WTC11 (cell line): ENCODE measurements around the gene SUPT7L. TPM values are rescaled to one million over a fixed set of nuclear protein-coding genes. Genes with fewer than 3 reads are reported as not detected.

ENCODE experiments used
- ATAC-seq: fragments of 200-7000 bp; cut with Tn5 transposase; 2 replicates; pipeline ENCODE4 v1.10.0; 2021; ENCODE audit warnings: mild to moderate bottlenecking, moderate library complexity
- CTCF ChIA-PET: fragments of 300-600 bp; sonication (Branson Sonifier 250); formaldehyde crosslinking; loops from one replicate; lab custom pipeline; 2021; ENCODE audit warnings: antibody characterized with exemption; lab: Charles Lee
- POLR2A ChIA-PET: fragments of 350-600 bp; sonication (Branson Sonifier 250); formaldehyde crosslinking; loops from one replicate; lab custom pipeline; 2021; ENCODE audit warnings: antibody characterized with exemption; lab: Charles Lee
- DNase-seq: peaks from one replicate; pipeline ENCODE4 v3.0.0; 2021; ENCODE audit warnings: low spot score
- H3K27ac Mint-ChIP-seq: 2 replicates; pipeline ENCODE4 v1.8.0; 2021; ENCODE audit warnings: mixed read lengths
- H3K27me3 Mint-ChIP-seq: 2 replicates; pipeline ENCODE4 v1.8.0; 2021; ENCODE audit warnings: low read depth, mild to moderate bottlenecking, moderate library complexity, mixed read lengths
- H3K36me3 Mint-ChIP-seq: 2 replicates; pipeline ENCODE4 v1.8.0; 2021; ENCODE audit warnings: mixed read lengths
- H3K4me1 Mint-ChIP-seq: 2 replicates; pipeline ENCODE4 v1.8.0; 2022; ENCODE audit warnings: mixed read lengths
- H3K4me3 Mint-ChIP-seq: 2 replicates; pipeline ENCODE4 v1.8.0; 2021; ENCODE audit warnings: mild to moderate bottlenecking, moderate library complexity, mixed read lengths
- H3K9me3 Mint-ChIP-seq: 2 replicates; pipeline ENCODE4 v1.8.0; 2021; ENCODE audit warnings: mixed read lengths
- ATF1 ChIP-seq: sonication (generic); formaldehyde crosslinking; IDR thresholded peaks from 2 replicates; pipeline ENCODE4 v1.8.1; 2023; ENCODE audit warnings: mild to moderate bottlenecking, moderate library complexity, missing genetic modification reagents
- CREB1 ChIP-seq: sonication (generic); formaldehyde crosslinking; IDR thresholded peaks from 2 replicates; pipeline ENCODE4 v1.8.0; 2023; ENCODE audit warnings: mild to moderate bottlenecking, missing genetic modification reagents
- CREM ChIP-seq: sonication (generic); formaldehyde crosslinking; IDR thresholded peaks from 2 replicates; pipeline ENCODE4 v1.8.1; 2022; ENCODE audit warnings: mild to moderate bottlenecking, missing genetic modification reagents, moderate library complexity
- FOXK1 ChIP-seq: sonication (generic); formaldehyde crosslinking; IDR thresholded peaks from 2 replicates; pipeline ENCODE4 v1.8.0; 2022; ENCODE audit warnings: mild to moderate bottlenecking, moderate library complexity, missing genetic modification reagents
- NR1H2 ChIP-seq: sonication (generic); formaldehyde crosslinking; IDR thresholded peaks from 2 replicates; pipeline ENCODE4 v1.9.0; 2021; ENCODE audit warnings: mild to moderate bottlenecking, moderate library complexity, missing genetic modification reagents
- SMAD3 ChIP-seq: sonication (generic); formaldehyde crosslinking; IDR thresholded peaks from 2 replicates; pipeline ENCODE4 v1.8.0; 2022; ENCODE audit warnings: missing genetic modification reagents, mild to moderate bottlenecking, borderline replicate concordance
- TP53 ChIP-seq: sonication (generic); formaldehyde crosslinking; IDR thresholded peaks from 2 replicates; pipeline ENCODE4 v1.8.1; 2023; ENCODE audit warnings: mild to moderate bottlenecking, missing genetic modification reagents
- ZNF232 ChIP-seq: sonication (generic); formaldehyde crosslinking; IDR thresholded peaks from 2 replicates; pipeline ENCODE4 v1.8.0; 2022; ENCODE audit warnings: mild to moderate bottlenecking, missing genetic modification reagents
- ZNF396 ChIP-seq: fragments of 250-450 bp; sonication (Bioruptor Pico); IDR thresholded peaks from 2 replicates; pipeline ENCODE4 v1.8.0; 2021; ENCODE audit warnings: mild to moderate bottlenecking, moderate library complexity, borderline replicate concordance
- total RNA-seq: library from RNA; stranded (reverse); gene quantifications from 3 replicates; pipeline ENCODE4 v1.2.3, GENCODE V29; 2021
- TF ChIP-seq, protein P1 (sequence below): sonication (generic); formaldehyde crosslinking; IDR thresholded peaks from 2 replicates; pipeline ENCODE4 v1.8.0; 2022; ENCODE audit warnings: mild to moderate bottlenecking, missing genetic modification reagents
- TF ChIP-seq, protein P2 (sequence below): sonication (generic); formaldehyde crosslinking; IDR thresholded peaks from 2 replicates; pipeline ENCODE4 v1.8.0; 2023; ENCODE audit warnings: mild to moderate bottlenecking, missing genetic modification reagents
- TF ChIP-seq, protein P3 (sequence below): sonication (generic); formaldehyde crosslinking; IDR thresholded peaks from 2 replicates; pipeline ENCODE4 v1.8.1; 2022; ENCODE audit warnings: low read depth, mild to moderate bottlenecking, moderate library complexity, missing genetic modification reagents, borderline replicate concordance
- TF ChIP-seq, protein P4 (sequence below): fragments of 250-450 bp; sonication (Bioruptor Pico); IDR thresholded peaks from 2 replicates; pipeline ENCODE4 v1.9.0; 2021; ENCODE audit warnings: mild to moderate bottlenecking
- TF ChIP-seq, protein P5 (sequence below): sonication (generic); formaldehyde crosslinking; IDR thresholded peaks from 2 replicates; pipeline ENCODE4 v1.8.1; 2023; ENCODE audit warnings: mild to moderate bottlenecking, missing genetic modification reagents
- TF ChIP-seq, protein P6 (sequence below): fragments of 250-450 bp; sonication (Bioruptor Pico); conservative IDR thresholded peaks from 2 replicates; pipeline ENCODE4 v1.9.0; 2021; ENCODE audit warnings: mild to moderate bottlenecking
- TF ChIP-seq, protein P7 (sequence below): sonication (generic); formaldehyde crosslinking; conservative IDR thresholded peaks from 2 replicates; pipeline ENCODE4 v1.8.1; 2023; ENCODE audit warnings: mild to moderate bottlenecking, low read depth, missing genetic modification reagents, moderate library complexity
- TF ChIP-seq, protein P8 (sequence below): fragments of 250-450 bp; sonication (Bioruptor Pico); IDR thresholded peaks from 2 replicates; pipeline ENCODE4 v1.9.0; 2021; ENCODE audit warnings: mild to moderate bottlenecking

The SUPT7L gene
- total RNA-seq, 1 experiment from 2014 or later: 22.6 TPM

DNA sequence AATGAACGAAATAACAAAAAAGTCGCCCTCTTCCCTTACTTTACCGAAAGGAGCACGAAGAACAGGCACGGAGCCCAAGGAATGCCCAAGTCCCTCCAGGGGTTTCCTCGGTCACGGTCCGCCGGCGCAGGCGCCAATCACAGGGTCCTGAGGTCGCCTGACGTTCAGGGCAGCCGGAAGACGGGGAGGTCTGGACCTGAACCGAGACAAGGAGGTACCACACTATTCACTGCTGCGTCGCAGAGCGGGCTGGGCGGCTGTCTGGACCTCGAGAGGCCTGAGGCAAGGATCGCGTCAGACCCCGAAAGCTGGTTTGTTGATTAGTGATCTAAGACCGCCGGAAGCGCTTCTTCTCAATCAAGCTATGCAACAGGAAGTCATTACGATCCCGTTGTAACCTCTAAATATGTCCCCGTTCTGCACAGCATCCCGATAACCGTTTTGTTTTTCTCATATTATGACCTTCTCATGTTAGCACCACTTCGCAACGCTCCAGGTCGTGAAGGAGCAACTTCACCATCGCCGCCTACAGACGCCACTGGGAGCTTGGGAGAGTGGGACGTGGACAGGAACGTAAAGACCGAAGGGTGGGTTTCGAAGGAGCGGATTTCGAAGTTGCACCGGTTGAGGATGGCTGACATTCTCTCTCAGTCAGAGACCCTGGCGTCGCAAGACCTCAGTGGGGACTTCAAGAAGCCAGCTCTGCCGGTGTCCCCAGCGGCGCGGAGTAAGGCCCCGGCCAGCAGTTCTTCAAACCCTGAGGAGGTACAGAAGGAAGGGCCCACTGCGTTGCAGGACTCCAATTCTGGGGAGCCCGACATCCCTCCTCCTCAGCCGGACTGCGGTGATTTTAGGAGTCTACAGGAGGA is at the start of gene SUPT7L, which contains the start of gene SLC4A1AP (continued):
- TF ChIP-seq CREM: peak; percentile 47; the same call in 1 of the 2 replicates
- TF ChIP-seq, protein P1, sequence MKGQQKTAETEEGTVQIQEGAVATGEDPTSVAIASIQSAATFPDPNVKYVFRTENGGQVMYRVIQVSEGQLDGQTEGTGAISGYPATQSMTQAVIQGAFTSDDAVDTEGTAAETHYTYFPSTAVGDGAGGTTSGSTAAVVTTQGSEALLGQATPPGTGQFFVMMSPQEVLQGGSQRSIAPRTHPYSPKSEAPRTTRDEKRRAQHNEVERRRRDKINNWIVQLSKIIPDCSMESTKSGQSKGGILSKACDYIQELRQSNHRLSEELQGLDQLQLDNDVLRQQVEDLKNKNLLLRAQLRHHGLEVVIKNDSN (CRISPR knock-in tag): peak; percentile 35; the same call in 1 of the 2 replicates
- no peak; the same call in none of the 2 replicates for TF ChIP-seq FOXK1 (CRISPR knock-in tag)
- TF ChIP-seq, protein P2, sequence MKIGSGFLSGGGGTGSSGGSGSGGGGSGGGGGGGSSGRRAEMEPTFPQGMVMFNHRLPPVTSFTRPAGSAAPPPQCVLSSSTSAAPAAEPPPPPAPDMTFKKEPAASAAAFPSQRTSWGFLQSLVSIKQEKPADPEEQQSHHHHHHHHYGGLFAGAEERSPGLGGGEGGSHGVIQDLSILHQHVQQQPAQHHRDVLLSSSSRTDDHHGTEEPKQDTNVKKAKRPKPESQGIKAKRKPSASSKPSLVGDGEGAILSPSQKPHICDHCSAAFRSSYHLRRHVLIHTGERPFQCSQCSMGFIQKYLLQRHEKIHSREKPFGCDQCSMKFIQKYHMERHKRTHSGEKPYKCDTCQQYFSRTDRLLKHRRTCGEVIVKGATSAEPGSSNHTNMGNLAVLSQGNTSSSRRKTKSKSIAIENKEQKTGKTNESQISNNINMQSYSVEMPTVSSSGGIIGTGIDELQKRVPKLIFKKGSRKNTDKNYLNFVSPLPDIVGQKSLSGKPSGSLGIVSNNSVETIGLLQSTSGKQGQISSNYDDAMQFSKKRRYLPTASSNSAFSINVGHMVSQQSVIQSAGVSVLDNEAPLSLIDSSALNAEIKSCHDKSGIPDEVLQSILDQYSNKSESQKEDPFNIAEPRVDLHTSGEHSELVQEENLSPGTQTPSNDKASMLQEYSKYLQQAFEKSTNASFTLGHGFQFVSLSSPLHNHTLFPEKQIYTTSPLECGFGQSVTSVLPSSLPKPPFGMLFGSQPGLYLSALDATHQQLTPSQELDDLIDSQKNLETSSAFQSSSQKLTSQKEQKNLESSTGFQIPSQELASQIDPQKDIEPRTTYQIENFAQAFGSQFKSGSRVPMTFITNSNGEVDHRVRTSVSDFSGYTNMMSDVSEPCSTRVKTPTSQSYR (CRISPR knock-in tag): no peak
- TF ChIP-seq, protein P3, sequence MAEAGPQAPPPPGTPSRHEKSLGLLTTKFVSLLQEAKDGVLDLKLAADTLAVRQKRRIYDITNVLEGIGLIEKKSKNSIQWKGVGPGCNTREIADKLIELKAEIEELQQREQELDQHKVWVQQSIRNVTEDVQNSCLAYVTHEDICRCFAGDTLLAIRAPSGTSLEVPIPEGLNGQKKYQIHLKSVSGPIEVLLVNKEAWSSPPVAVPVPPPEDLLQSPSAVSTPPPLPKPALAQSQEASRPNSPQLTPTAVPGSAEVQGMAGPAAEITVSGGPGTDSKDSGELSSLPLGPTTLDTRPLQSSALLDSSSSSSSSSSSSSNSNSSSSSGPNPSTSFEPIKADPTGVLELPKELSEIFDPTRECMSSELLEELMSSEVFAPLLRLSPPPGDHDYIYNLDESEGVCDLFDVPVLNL (CRISPR knock-in tag): peak; percentile 43; the same call in 1 of the 2 replicates
- TF ChIP-seq, protein P4, sequence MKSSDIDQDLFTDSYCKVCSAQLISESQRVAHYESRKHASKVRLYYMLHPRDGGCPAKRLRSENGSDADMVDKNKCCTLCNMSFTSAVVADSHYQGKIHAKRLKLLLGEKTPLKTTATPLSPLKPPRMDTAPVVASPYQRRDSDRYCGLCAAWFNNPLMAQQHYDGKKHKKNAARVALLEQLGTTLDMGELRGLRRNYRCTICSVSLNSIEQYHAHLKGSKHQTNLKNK: no peak

DNA sequence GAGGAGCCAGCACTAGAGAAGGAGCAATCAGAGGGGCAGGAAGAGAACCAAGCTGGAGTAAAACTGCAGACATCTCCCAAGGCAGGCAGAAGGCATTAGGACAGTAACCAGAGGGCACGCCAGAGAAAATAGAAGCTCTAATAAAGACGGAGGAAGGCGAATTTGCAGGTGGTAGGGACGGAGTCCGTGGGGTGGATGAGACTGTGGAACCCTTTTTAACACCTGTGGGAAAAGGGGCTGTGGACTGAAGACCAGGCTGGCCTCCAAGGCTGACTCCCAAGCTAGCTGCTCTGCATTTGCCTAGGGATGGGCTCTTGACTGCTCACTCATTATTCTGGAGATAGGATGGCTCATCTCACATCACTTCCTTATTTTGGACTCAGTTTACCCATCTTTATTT is 49.8 kb upstream of the SUPT7L start:
- TF ChIP-seq, protein P5, sequence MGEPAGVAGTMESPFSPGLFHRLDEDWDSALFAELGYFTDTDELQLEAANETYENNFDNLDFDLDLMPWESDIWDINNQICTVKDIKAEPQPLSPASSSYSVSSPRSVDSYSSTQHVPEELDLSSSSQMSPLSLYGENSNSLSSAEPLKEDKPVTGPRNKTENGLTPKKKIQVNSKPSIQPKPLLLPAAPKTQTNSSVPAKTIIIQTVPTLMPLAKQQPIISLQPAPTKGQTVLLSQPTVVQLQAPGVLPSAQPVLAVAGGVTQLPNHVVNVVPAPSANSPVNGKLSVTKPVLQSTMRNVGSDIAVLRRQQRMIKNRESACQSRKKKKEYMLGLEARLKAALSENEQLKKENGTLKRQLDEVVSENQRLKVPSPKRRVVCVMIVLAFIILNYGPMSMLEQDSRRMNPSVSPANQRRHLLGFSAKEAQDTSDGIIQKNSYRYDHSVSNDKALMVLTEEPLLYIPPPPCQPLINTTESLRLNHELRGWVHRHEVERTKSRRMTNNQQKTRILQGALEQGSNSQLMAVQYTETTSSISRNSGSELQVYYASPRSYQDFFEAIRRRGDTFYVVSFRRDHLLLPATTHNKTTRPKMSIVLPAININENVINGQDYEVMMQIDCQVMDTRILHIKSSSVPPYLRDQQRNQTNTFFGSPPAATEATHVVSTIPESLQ (CRISPR knock-in tag): no peak
- TF ChIP-seq CREB1 (CRISPR knock-in tag): no peak
- TF ChIP-seq SMAD3: no peak
- TF ChIP-seq NR1H2 (CRISPR knock-in tag): no peak
- TF ChIP-seq, protein P6, sequence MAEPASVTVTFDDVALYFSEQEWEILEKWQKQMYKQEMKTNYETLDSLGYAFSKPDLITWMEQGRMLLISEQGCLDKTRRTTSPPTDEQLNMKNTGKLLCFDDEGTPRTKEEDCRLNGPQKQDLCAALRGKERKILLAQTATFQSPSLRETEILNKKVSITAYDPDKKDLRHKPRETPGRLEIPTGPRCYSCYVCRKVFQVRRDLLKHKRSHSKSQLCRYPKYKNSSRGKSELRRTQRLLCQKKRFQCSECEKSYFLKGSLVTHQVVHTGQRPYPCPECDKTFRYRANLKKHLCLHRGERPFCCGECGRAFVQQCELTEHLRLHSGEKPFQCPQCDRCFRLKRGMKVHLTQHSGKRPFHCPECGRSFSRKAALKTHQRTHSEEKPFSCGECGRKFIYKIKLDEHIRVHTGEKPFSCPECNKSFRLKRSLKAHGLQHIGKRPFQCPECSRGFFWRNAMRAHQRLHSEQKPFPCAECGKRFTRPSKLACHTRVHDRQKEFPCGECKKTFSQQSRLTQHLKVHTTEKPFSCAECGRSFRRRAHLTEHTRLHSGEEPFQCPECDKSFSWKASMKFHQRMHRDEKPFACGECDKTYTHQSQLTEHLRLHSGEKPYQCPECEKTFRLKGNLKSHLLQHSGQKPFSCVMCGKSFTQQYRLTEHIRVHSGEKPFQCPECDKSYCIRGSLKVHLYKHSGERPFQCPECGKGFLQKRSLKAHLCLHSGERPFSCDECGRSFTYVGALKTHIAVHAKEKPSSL (CRISPR knock-in tag): no peak
- TF ChIP-seq ZNF232 (CRISPR knock-in tag): no peak
- no peak for TF ChIP-seq ATF1
- no peak for TF ChIP-seq ZNF396
- no peak for TF ChIP-seq TP53 (CRISPR knock-in tag)
- TF ChIP-seq, protein P7, sequence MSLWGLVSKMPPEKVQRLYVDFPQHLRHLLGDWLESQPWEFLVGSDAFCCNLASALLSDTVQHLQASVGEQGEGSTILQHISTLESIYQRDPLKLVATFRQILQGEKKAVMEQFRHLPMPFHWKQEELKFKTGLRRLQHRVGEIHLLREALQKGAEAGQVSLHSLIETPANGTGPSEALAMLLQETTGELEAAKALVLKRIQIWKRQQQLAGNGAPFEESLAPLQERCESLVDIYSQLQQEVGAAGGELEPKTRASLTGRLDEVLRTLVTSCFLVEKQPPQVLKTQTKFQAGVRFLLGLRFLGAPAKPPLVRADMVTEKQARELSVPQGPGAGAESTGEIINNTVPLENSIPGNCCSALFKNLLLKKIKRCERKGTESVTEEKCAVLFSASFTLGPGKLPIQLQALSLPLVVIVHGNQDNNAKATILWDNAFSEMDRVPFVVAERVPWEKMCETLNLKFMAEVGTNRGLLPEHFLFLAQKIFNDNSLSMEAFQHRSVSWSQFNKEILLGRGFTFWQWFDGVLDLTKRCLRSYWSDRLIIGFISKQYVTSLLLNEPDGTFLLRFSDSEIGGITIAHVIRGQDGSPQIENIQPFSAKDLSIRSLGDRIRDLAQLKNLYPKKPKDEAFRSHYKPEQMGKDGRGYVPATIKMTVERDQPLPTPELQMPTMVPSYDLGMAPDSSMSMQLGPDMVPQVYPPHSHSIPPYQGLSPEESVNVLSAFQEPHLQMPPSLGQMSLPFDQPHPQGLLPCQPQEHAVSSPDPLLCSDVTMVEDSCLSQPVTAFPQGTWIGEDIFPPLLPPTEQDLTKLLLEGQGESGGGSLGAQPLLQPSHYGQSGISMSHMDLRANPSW (CRISPR knock-in tag): no peak
- TF ChIP-seq, protein P8, sequence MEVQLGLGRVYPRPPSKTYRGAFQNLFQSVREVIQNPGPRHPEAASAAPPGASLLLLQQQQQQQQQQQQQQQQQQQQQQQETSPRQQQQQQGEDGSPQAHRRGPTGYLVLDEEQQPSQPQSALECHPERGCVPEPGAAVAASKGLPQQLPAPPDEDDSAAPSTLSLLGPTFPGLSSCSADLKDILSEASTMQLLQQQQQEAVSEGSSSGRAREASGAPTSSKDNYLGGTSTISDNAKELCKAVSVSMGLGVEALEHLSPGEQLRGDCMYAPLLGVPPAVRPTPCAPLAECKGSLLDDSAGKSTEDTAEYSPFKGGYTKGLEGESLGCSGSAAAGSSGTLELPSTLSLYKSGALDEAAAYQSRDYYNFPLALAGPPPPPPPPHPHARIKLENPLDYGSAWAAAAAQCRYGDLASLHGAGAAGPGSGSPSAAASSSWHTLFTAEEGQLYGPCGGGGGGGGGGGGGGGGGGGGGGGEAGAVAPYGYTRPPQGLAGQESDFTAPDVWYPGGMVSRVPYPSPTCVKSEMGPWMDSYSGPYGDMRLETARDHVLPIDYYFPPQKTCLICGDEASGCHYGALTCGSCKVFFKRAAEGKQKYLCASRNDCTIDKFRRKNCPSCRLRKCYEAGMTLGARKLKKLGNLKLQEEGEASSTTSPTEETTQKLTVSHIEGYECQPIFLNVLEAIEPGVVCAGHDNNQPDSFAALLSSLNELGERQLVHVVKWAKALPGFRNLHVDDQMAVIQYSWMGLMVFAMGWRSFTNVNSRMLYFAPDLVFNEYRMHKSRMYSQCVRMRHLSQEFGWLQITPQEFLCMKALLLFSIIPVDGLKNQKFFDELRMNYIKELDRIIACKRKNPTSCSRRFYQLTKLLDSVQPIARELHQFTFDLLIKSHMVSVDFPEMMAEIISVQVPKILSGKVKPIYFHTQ (CRISPR knock-in tag): no peak
- Mint-ChIP-seq H3K4me3 (no peak overlapping the region), H3K4me1 (peaks cover 18% of the 10 kb centered on the region), H3K9me3 (no peaks in the 10 kb centered on the region), H3K27ac (no peak overlapping the region), H3K27me3 (peaks cover 17% of the 10 kb centered on the region), H3K36me3 (no peaks in the 10 kb centered on the region)
- POLR2A ChIA-PET: interaction anchor here (1.4 kb wide), 1 partner anchor 22 kb away, joined by 3 read pairs; no protein-coding TSS in a partner anchor
- ATAC-seq (no peak), DNase-seq (no peak)
- CTCF ChIA-PET: interaction anchor here (0.7 to 3.2 kb wide), 4 partner anchors 9 to 283 kb away, joined by 3 to 22 read pairs (median 10); no protein-coding TSS in a partner anchor
